Uterus (tissue), 4 donors: ENCODE measurements around the gene KCND2. TPM values are rescaled to one million over a fixed set of nuclear protein-coding genes. Genes with fewer than 3 reads are reported as not detected.

Experiments
- DNase-seq, 2 donors: peaks; one replicate each; pipeline ENCODE4 v3.0.0-alpha.2; 2019 to 2020
- H3K27ac ChIP-seq, 2 donors: fragments of 200-600 bp; sonication (generic); 1 replicate in 1 of 2; 2 replicates in 1 of 2; pipeline ENCODE4 v1.5.1; 2016 to 2018
- H3K27me3 ChIP-seq, 2 donors: fragments of 200-600 bp; sonication (generic); one replicate each; pipeline ENCODE4 v1.5.1; 2018 to 2019; ENCODE audit warnings: control low read depth in 1 of 2
- H3K36me3 ChIP-seq, 2 donors: fragments of 200-600 bp; sonication (generic); one replicate each; pipeline ENCODE4 v1.5.1; 2019; ENCODE audit warnings: control low read depth in 1 of 2
- H3K4me1 ChIP-seq, 2 donors: fragments of 200-600 bp; sonication (generic); one replicate each; pipeline ENCODE4 v1.5.1; 2018 to 2019; ENCODE audit warnings: control low read depth in 1 of 2
- H3K4me3 ChIP-seq, 2 donors: fragments of 200-600 bp; sonication (generic); 1 replicate in 1 of 2; 2 replicates in 1 of 2; pipeline ENCODE4 v1.5.1; 2018 to 2019; ENCODE audit warnings: mild to moderate bottlenecking in 1 of 2
- H3K9me3 ChIP-seq, 2 donors: fragments of 200-600 bp; sonication (generic); one replicate each; pipeline ENCODE4 v1.5.1; 2019; ENCODE audit warnings: control low read depth in 1 of 2
- CTCF ChIP-seq, 4 experiments: fragments of 200-600 bp in 2 of 4; fragments of 450-650 bp in 2 of 4; sonication (generic) in 2 of 4; IDR thresholded peaks; one replicate each; pipeline ENCODE4 v1.5.1; 2016 to 2019; ENCODE audit warnings: antibody characterized with exemption in 4 of 4, mild to moderate bottlenecking in 2 of 4, moderate library complexity in 1 of 4
- POLR2A ChIP-seq, 2 donors: fragments of 450-650 bp; IDR thresholded peaks; one replicate each; pipeline ENCODE4 v1.6.1; 2016; ENCODE audit warnings: antibody characterized with exemption in 2 of 2, mild to moderate bottlenecking in 1 of 2, moderate library complexity in 1 of 2
- intact Hi-C: fragments of 100-400 bp; cut with DNase I; formaldehyde crosslinking; loops from one replicate; pipeline ENCODE4 v1.15.1; 2023; ENCODE audit warnings: low total_unique reads
- total RNA-seq, 4 donors: library from RNA; depleted of rRNA in 3 of 4; stranded (reverse); fragments of >200 nt in 3 of 4; gene quantifications; one replicate each; pipeline versions ENCODE4 v1.1.0 to v1.2.4, GENCODE V29; 2014 to 2023
- donor health status: DM: yes; HTN: yes; CAD: no.

KCND2 gene
- total RNA-seq, 4 donors from 2014 or later = 0.26 to 6.0 (median 4.5) TPM

DNA sequence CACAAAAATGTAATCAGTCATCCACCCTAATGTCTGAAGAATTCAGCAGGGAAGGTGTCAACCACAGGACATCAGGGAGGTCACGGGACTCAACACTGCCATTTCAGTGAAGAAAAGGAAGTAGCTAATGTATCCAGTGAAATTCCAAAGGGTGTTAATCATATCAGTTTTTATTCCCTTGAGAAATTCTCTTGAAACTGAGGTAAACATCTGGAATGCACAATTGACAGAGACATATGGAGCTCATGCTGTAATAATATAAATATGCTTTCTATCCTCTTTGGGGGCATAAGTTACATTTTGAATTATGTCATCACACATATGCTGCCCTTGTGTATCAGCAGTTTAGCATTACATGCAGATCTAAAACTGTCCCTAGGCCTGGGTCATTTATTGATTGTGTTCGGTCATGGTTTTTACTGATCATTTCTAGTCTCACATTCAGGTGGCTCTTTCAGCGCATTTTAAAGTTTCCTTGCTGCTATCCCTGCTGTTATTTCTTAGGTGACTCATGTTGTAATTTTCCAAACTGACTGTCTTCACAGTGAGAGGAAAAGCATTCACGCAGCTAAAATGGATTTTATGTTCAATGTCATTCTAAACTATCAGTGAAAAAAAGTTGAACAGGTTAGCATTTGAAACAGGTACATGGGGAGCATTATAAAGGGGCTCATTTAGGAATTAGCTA lies 311.1 kb downstream of the KCND2 start:
- Histone ChIP-seq H3K4me3 (no peak overlapping the region), H3K4me1 (no peaks in the 10 kb centered on the region), H3K27me3 (no peaks in the 10 kb centered on the region), H3K9me3 (no peaks in the 10 kb centered on the region), H3K27ac (no peak overlapping the region), H3K36me3 (no peaks in the 10 kb centered on the region)
- TF ChIP-seq CTCF (IDR thresholded peaks at IDR 0.05) (no peak), POLR2A (IDR thresholded peaks at IDR 0.05) (no peak)
- DNase-seq = no peak
- intact Hi-C loops = no loop called here

- no peaks in the 10 kb centered on the region for H3K27me3 ChIP-seq
- H3K27ac ChIP-seq = no peak overlapping the region
- TF ChIP-seq CTCF (IDR thresholded peaks at IDR 0.05) (no peak), POLR2A (IDR thresholded peaks at IDR 0.05) (no peak)
- DNase-seq = no peak
- no peaks in the 10 kb centered on the region for H3K9me3 ChIP-seq
- H3K36me3 ChIP-seq = no peaks in the 10 kb centered on the region
- H3K4me1 ChIP-seq = no peaks in the 10 kb centered on the region
- intact Hi-C loops = no loop called here
- no peak overlapping the region for H3K4me3 ChIP-seq
Measured at GRCh38 chr7:120586571-120586970, 313.6 kb downstream of the KCND2 start.

DNA sequence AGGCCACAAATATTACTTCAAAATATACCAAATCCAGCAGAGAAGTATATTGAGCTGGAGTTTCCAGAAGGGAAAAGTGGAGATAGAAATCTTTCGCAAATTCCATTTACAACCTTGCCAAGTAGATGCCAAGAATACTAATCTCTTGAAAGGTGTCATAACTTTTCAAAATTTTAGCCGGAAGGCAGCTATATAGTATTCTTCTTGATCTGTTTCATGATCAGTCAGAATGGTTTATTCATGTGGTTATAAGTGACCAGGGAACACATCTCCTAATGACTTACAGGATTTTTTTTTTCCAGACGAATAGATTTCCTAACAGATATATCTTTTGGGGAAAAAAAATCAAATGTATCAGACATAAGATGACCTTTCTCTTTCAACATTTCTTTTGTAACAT lies 314.3 kb downstream of the KCND2 start:
- TF ChIP-seq CTCF (IDR thresholded peaks at IDR 0.05) (no peak), POLR2A (IDR thresholded peaks at IDR 0.05) (no peak)
- Histone ChIP-seq H3K9me3 (no peaks in the 10 kb centered on the region), H3K4me1 (no peaks in the 10 kb centered on the region), H3K36me3 (no peaks in the 10 kb centered on the region), H3K27me3 (no peaks in the 10 kb centered on the region), H3K4me3 (no peak overlapping the region), H3K27ac (no peak overlapping the region)
- no peak for DNase-seq
- intact Hi-C loops = no loop called here

DNA sequence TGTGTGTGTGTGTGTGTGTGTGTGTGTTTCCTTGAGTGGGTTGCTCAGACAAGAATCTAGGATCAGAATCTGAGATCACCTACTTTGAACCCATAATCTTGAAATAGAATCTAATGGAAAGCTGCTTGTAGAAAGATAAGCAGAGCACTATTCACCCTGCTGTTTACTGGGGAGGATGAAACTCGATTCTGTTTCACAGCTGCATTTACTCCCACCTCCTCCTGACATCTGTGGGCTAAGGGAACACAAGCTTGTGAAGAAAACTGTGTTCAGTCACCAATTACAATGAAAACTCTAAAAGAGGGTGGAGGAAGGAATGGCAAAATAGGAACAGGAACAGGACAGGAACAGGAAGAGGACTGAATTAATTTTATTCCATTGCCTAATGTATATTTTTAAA lies 315.4 kb downstream of the KCND2 start:
- Histone ChIP-seq H3K27me3 (no peaks in the 10 kb centered on the region), H3K36me3 (no peaks in the 10 kb centered on the region), H3K27ac (no peak overlapping the region), H3K4me3 (no peak overlapping the region), H3K4me1 (no peaks in the 10 kb centered on the region), H3K9me3 (no peaks in the 10 kb centered on the region)
- intact Hi-C loops = no loop called here
- TF ChIP-seq POLR2A (IDR thresholded peaks at IDR 0.05) (no peak), CTCF (IDR thresholded peaks at IDR 0.05) (no peak)
- DNase-seq = no peak

GRCh38 chr7:120588862-120589261 lies 315.9 kb downstream of the KCND2 start:
- DNase-seq = no peak
- Histone ChIP-seq H3K27ac (no peak overlapping the region), H3K27me3 (no peaks in the 10 kb centered on the region), H3K4me3 (no peak overlapping the region), H3K9me3 (no peaks in the 10 kb centered on the region), H3K4me1 (no peaks in the 10 kb centered on the region), H3K36me3 (no peaks in the 10 kb centered on the region)
- TF ChIP-seq CTCF (IDR thresholded peaks at IDR 0.05) (no peak), POLR2A (IDR thresholded peaks at IDR 0.05) (no peak)
- intact Hi-C loops = no loop called here
